Body of pancreas (tissue), 4 donors: ENCODE results near the gene SRPK2. TPM values are rescaled to one million over a fixed set of nuclear protein-coding genes. Genes with fewer than 3 reads are reported as not detected.

Experiments used
- ATAC-seq: fragments of 150-250 bp; one replicate; pipeline ENCODE4 v1.9.1; 2016
- DNase-seq, 4 donors: peaks; one replicate each; pipeline ENCODE4 v3.0.0-alpha.2; 2019
- H3K27ac ChIP-seq, 4 donors: fragments of 200-600 bp; sonication (generic); 1 replicate in 3 of 4; 2 replicates in 1 of 4; pipeline versions ENCODE4 v1.5.1 to v1.6.1; 2016 to 2019; ENCODE audit warnings: mild to moderate bottlenecking in 1 of 4, mixed read lengths in 1 of 4, moderate library complexity in 1 of 4
- H3K27me3 ChIP-seq, 2 donors: fragments of 200-600 bp; sonication (generic); one replicate each; pipeline ENCODE4 v1.6.0; 2016; ENCODE audit warnings: mild to moderate bottlenecking in 1 of 2
- H3K36me3 ChIP-seq, 2 donors: fragments of 200-600 bp; sonication (generic); replicated peaks in 1 of 2; 2 replicates each; pipeline ENCODE4 v1.5.1; 2016; ENCODE audit warnings: low read depth in 2 of 2; ENCODE audit not compliant: insufficient read depth in 1 of 2
- H3K4me1 ChIP-seq: fragments of 200-600 bp; sonication (generic); one replicate; pipeline ENCODE4 v1.6.0; 2016
- H3K4me3 ChIP-seq, 2 donors: fragments of 200-600 bp; sonication (generic); 1 replicate in 1 of 2; 2 replicates in 1 of 2; pipeline ENCODE4 v1.5.1; 2016 to 2019
- H3K9me3 ChIP-seq, 3 donors: fragments of 200-600 bp; sonication (generic); 1 replicate in 2 of 3; 2 replicates in 1 of 3; pipeline ENCODE4 v1.5.1; 2016
- CTCF ChIP-seq, 7 experiments: fragments of 450-650 bp in 4 of 7; fragments of 200-600 bp in 3 of 7; sonication (generic) in 3 of 7; IDR thresholded peaks; one replicate each; pipeline ENCODE4 v1.5.1; 2016 to 2019; ENCODE audit warnings: antibody characterized with exemption in 7 of 7
- POLR2A ChIP-seq, 3 donors: fragments of 450-650 bp; IDR thresholded peaks; one replicate each; pipeline ENCODE4 v1.6.1; 2016; ENCODE audit warnings: antibody characterized with exemption in 3 of 3, mild to moderate bottlenecking in 2 of 3
- WGBS, 2 donors: methylation state at CpG; one replicate each; pipeline ENCODE4 v1.1.5; 2017; 5-methylcytosine and 5-hydroxymethylcytosine counted together
- intact Hi-C: fragments of 100-400 bp; cut with DNase I; formaldehyde crosslinking; loops from one replicate; pipeline ENCODE4 v1.15.1; 2023
- total RNA-seq, 2 donors: library from RNA; depleted of rRNA; stranded (reverse); fragments of >200 nt; gene quantifications; one replicate each; pipeline ENCODE4 v1.1.0, GENCODE V29; 2016

Gene SRPK2
- total RNA-seq, 2 donors from 2014 or later = 23.4 to 31.1 TPM

GRCh38 chr7:105321754-105322455 lies 66.8 kb downstream of the SRPK2 start:
- DNase-seq (no peak), ATAC-seq (no peak)
- Histone ChIP-seq H3K36me3 (no peaks in the 10 kb centered on the region), H3K9me3 (no peaks in the 10 kb centered on the region), H3K27me3 (no peaks in the 10 kb centered on the region), H3K4me1 (peaks cover 7% of the 10 kb centered on the region), H3K4me3 (no peak overlapping the region), H3K27ac (no peak overlapping the region)
- WGBS, 2 donors = 93 to 96% methylated on average over 10 of the region's 10 CpGs
- intact Hi-C loops = no loop called here
- TF ChIP-seq CTCF (IDR thresholded peaks at IDR 0.05) (no peak), POLR2A (IDR thresholded peaks at IDR 0.05) (no peak)

- intact Hi-C loops = no loop called here
- H3K4me3 ChIP-seq = no peak overlapping the region
- H3K9me3 ChIP-seq = no peaks in the 10 kb centered on the region
- H3K36me3 ChIP-seq = no peaks in the 10 kb centered on the region
- TF ChIP-seq CTCF (IDR thresholded peaks at IDR 0.05) = no peak
- no peak for TF ChIP-seq POLR2A (IDR thresholded peaks at IDR 0.05)
- H3K27me3 ChIP-seq = no peaks in the 10 kb centered on the region
- no peak overlapping the region for H3K27ac ChIP-seq
- DNase-seq (no peak), ATAC-seq (no peak)
- WGBS, 2 donors = 92 to 97% methylated on average over 2 of the region's 2 CpGs
- peaks cover 17% of the 10 kb centered on the region for H3K4me1 ChIP-seq
Observed at GRCh38 chr7:105320896-105321295, 67.8 kb downstream of the SRPK2 start.

DNA sequence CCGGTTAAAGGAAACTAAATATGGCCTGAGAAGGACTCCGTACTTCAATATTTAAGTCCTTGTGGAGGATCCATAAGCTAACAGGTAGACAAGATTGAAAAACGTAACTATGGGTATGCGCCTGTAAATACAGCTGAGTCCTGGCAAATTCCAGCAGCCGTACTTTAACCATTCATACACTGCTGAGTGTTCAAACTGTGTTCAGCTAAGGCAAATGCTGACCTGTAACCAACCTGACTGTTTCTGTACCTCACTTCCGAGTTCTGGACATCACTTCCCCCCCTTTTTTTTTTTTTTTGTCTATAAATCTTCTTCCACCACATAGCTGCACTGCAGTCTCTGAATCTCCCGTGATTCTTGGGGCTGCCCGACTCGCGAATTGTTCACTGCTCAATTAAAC lies 69.1 kb downstream of the SRPK2 start:
- DNase-seq = no peak
- WGBS, 2 donors = 49 to 61% methylated on average over 10 of the region's 10 CpGs
- Histone ChIP-seq H3K27me3 (no peaks in the 10 kb centered on the region), H3K9me3 (no peaks in the 10 kb centered on the region), H3K4me1 (peaks cover 28% of the 10 kb centered on the region), H3K4me3 (no peak overlapping the region), H3K36me3 (no peaks in the 10 kb centered on the region), H3K27ac (no peak overlapping the region)
- no peak for TF ChIP-seq CTCF (IDR thresholded peaks at IDR 0.05)
- no peak for TF ChIP-seq POLR2A (IDR thresholded peaks at IDR 0.05)
- ATAC-seq = peak; percentile 35
- intact Hi-C loops = no loop called here

GRCh38 chr7:105316578-105317344 lies 72.0 kb downstream of the SRPK2 start:
- TF ChIP-seq CTCF (IDR thresholded peaks at IDR 0.05) (no peak), POLR2A (IDR thresholded peaks at IDR 0.05) (no peak)
- Histone ChIP-seq H3K27ac (peak overlapping the region in 2 of 4 donors; percentile 6 to 42), H3K9me3 (no peaks in the 10 kb centered on the region), H3K36me3 (no peaks in the 10 kb centered on the region), H3K27me3 (no peaks in the 10 kb centered on the region), H3K4me1 (peaks cover 38% of the 10 kb centered on the region), H3K4me3 (no peak overlapping the region)
- intact Hi-C loops = no loop called here
- ATAC-seq = no peak
- no peak for DNase-seq
- WGBS, 2 donors = 48 to 65% methylated on average over 2 of the region's 2 CpGs
